ENCODE results near the gene JMJD4.

The JMJD4 gene

GRCh38 chr1:227747382-227747781, 12.3 kb upstream of the JMJD4 start:
- Histone ChIP-seq H3K9me3 (ENCODE audit: low read length) (no peaks in the 10 kb centered on the region), H3K4me1 (ENCODE audit: insufficient read depth, low read length) (peaks cover 37% of the 10 kb centered on the region), H3K4me3 (ENCODE audit: low read depth in 1 of 2, low read length in 2 of 2) (no peak overlapping the region), H3K9ac (ENCODE audit: low read length) (no peak overlapping the region), H3K27ac (ENCODE audit: low read depth, low read length) (peak overlapping the region; percentile 88), H3K36me3 (ENCODE audit: insufficient read depth, low read length) (peaks cover 6% of the 10 kb centered on the region), H3K27me3 (ENCODE audit: control insufficient read depth in 1 of 2, insufficient read depth in 2 of 2, low read length in 2 of 2) (no peaks in the 10 kb centered on the region)

- peaks cover 37% of the 10 kb centered on the region for H3K4me1 ChIP-seq (ENCODE audit: insufficient read depth, low read length)
Observed at GRCh38 chr1:227746676-227747075, 11.6 kb upstream of the JMJD4 start.

GRCh38 chr1:227745568-227746265, 10.6 kb upstream of the JMJD4 start:
- Histone ChIP-seq H3K27ac (ENCODE audit: low read depth, low read length) (no peak overlapping the region), H3K36me3 (ENCODE audit: insufficient read depth, low read length) (peaks cover 1% of the 10 kb centered on the region), H3K4me1 (ENCODE audit: insufficient read depth, low read length) (peaks cover 37% of the 10 kb centered on the region), H3K4me3 (ENCODE audit: low read depth in 1 of 2, low read length in 2 of 2) (no peak overlapping the region), H3K9ac (ENCODE audit: low read length) (no peak overlapping the region), H3K27me3 (ENCODE audit: control insufficient read depth in 1 of 2, insufficient read depth in 2 of 2, low read length in 2 of 2) (no peaks in the 10 kb centered on the region), H3K9me3 (ENCODE audit: low read length) (no peaks in the 10 kb centered on the region)

More at GRCh38 chr1:227746676-227747075, 11.6 kb upstream of the JMJD4 start:
- Histone ChIP-seq H3K27me3 (ENCODE audit: control insufficient read depth in 1 of 2, insufficient read depth in 2 of 2, low read length in 2 of 2) (no peaks in the 10 kb centered on the region), H3K9ac (ENCODE audit: low read length) (no peak overlapping the region), H3K27ac (ENCODE audit: low read depth, low read length) (no peak overlapping the region), H3K9me3 (ENCODE audit: low read length) (no peaks in the 10 kb centered on the region), H3K4me3 (ENCODE audit: low read depth in 1 of 2, low read length in 2 of 2) (no peak overlapping the region), H3K36me3 (ENCODE audit: insufficient read depth, low read length) (peaks cover 6% of the 10 kb centered on the region)

GRCh38 chr1:227744668-227745067, 9.6 kb upstream of the JMJD4 start:
- Histone ChIP-seq H3K9me3 (ENCODE audit: low read length) (no peaks in the 10 kb centered on the region), H3K9ac (ENCODE audit: low read length) (no peak overlapping the region), H3K27me3 (ENCODE audit: control insufficient read depth in 1 of 2, insufficient read depth in 2 of 2, low read length in 2 of 2) (no peaks in the 10 kb centered on the region), H3K4me1 (ENCODE audit: insufficient read depth, low read length) (peaks cover 28% of the 10 kb centered on the region), H3K4me3 (ENCODE audit: low read depth in 1 of 2, low read length in 2 of 2) (no peak overlapping the region), H3K27ac (ENCODE audit: low read depth, low read length) (no peak overlapping the region), H3K36me3 (ENCODE audit: insufficient read depth, low read length) (peaks cover under 1% of the 10 kb centered on the region)

- Histone ChIP-seq H3K27ac (ENCODE audit: low read depth, low read length) (no peak overlapping the region), H3K9me3 (ENCODE audit: low read length) (no peaks in the 10 kb centered on the region), H3K4me3 (ENCODE audit: low read depth in 1 of 2, low read length in 2 of 2) (no peak overlapping the region), H3K9ac (ENCODE audit: low read length) (no peak overlapping the region), H3K4me1 (ENCODE audit: insufficient read depth, low read length) (peaks cover 14% of the 10 kb centered on the region), H3K27me3 (ENCODE audit: control insufficient read depth in 1 of 2, insufficient read depth in 2 of 2, low read length in 2 of 2) (no peaks in the 10 kb centered on the region), H3K36me3 (ENCODE audit: insufficient read depth, low read length) (peaks cover 7% of the 10 kb centered on the region)
Observed at GRCh38 chr1:227742738-227743715, 7.9 kb upstream of the JMJD4 start.

- Histone ChIP-seq H3K27me3 (ENCODE audit: control insufficient read depth in 1 of 2, insufficient read depth in 2 of 2, low read length in 2 of 2) (no peaks in the 10 kb centered on the region), H3K4me1 (ENCODE audit: insufficient read depth, low read length) (peaks cover 10% of the 10 kb centered on the region), H3K9ac (ENCODE audit: low read length) (no peak overlapping the region), H3K4me3 (ENCODE audit: low read depth in 1 of 2, low read length in 2 of 2) (no peak overlapping the region), H3K36me3 (ENCODE audit: insufficient read depth, low read length) (peaks cover 7% of the 10 kb centered on the region), H3K27ac (ENCODE audit: low read depth, low read length) (no peak overlapping the region), H3K9me3 (ENCODE audit: low read length) (no peaks in the 10 kb centered on the region)
Observed at GRCh38 chr1:227741166-227741870, 6.2 kb upstream of the JMJD4 start.

- peaks cover 17% of the 10 kb centered on the region for H3K4me1 ChIP-seq (ENCODE audit: insufficient read depth, low read length)
- peaks cover 7% of the 10 kb centered on the region for H3K36me3 ChIP-seq (ENCODE audit: insufficient read depth, low read length)
- H3K27me3 ChIP-seq (ENCODE audit: control insufficient read depth in 1 of 2, insufficient read depth in 2 of 2, low read length in 2 of 2) = no peaks in the 10 kb centered on the region
- no peak overlapping the region for H3K9ac ChIP-seq (ENCODE audit: low read length)
- no peak overlapping the region for H3K27ac ChIP-seq (ENCODE audit: low read depth, low read length)
- H3K9me3 ChIP-seq (ENCODE audit: low read length) = no peaks in the 10 kb centered on the region
- H3K4me3 ChIP-seq (ENCODE audit: low read depth in 1 of 2, low read length in 2 of 2) = no peak overlapping the region
Observed at GRCh38 chr1:227740401-227740960, 5.4 kb upstream of the JMJD4 start.

- no peak overlapping the region for H3K9ac ChIP-seq (ENCODE audit: low read length)
- H3K27ac ChIP-seq (ENCODE audit: low read depth, low read length) = no peak overlapping the region
- H3K9me3 ChIP-seq (ENCODE audit: low read length) = no peaks in the 10 kb centered on the region
- H3K4me1 ChIP-seq (ENCODE audit: insufficient read depth, low read length) = peaks cover 17% of the 10 kb centered on the region
- no peak overlapping the region for H3K4me3 ChIP-seq (ENCODE audit: low read depth in 1 of 2, low read length in 2 of 2)
- H3K36me3 ChIP-seq (ENCODE audit: insufficient read depth, low read length) = peaks cover 7% of the 10 kb centered on the region
- no peaks in the 10 kb centered on the region for H3K27me3 ChIP-seq (ENCODE audit: control insufficient read depth in 1 of 2, insufficient read depth in 2 of 2, low read length in 2 of 2)
Observed at GRCh38 chr1:227739636-227740035, 4.5 kb upstream of the JMJD4 start.

GRCh38 chr1:227738820-227739219, 3.7 kb upstream of the JMJD4 start:
- Histone ChIP-seq H3K4me3 (ENCODE audit: low read depth in 1 of 2, low read length in 2 of 2) (no peak overlapping the region), H3K27me3 (ENCODE audit: control insufficient read depth in 1 of 2, insufficient read depth in 2 of 2, low read length in 2 of 2) (no peaks in the 10 kb centered on the region), H3K9ac (ENCODE audit: low read length) (no peak overlapping the region), H3K36me3 (ENCODE audit: insufficient read depth, low read length) (peaks cover 7% of the 10 kb centered on the region), H3K9me3 (ENCODE audit: low read length) (no peaks in the 10 kb centered on the region), H3K4me1 (ENCODE audit: insufficient read depth, low read length) (peaks cover 25% of the 10 kb centered on the region), H3K27ac (ENCODE audit: low read depth, low read length) (no peak overlapping the region)

GRCh38 chr1:227736814-227737432, 1.8 kb upstream of the JMJD4 start:
- Histone ChIP-seq H3K27me3 (ENCODE audit: control insufficient read depth in 1 of 2, insufficient read depth in 2 of 2, low read length in 2 of 2) (no peaks in the 10 kb centered on the region), H3K9me3 (ENCODE audit: low read length) (no peaks in the 10 kb centered on the region), H3K9ac (ENCODE audit: low read length) (no peak overlapping the region), H3K27ac (ENCODE audit: low read depth, low read length) (no peak overlapping the region), H3K36me3 (ENCODE audit: insufficient read depth, low read length) (peaks cover 22% of the 10 kb centered on the region), H3K4me1 (ENCODE audit: insufficient read depth, low read length) (peaks cover 28% of the 10 kb centered on the region), H3K4me3 (ENCODE audit: low read depth in 1 of 2, low read length in 2 of 2) (no peak overlapping the region)

All from muscle layer of colon (tissue), 2 donors.